Natural killer cell (primary cell): Measurements from ENCODE around the gene SUSD2. TPM values are rescaled to one million over a fixed set of nuclear protein-coding genes. Genes with fewer than 3 reads are reported as not detected.

Source experiments
- ATAC-seq, 3 donors: fragments of 150-1000 bp in 2 of 3; fragments of 200-7000 bp in 1 of 3; cut with Tn5 transposase; 1 replicate in 1 of 3; 2 replicates in 2 of 3; pipeline ENCODE4 v1.10.0; 2021; ENCODE audit warnings: mild to moderate bottlenecking in 2 of 3, moderate library complexity in 2 of 3
- DNase-seq, 2 donors: peaks; one replicate each; pipeline versions ENCODE4 v3.0.0 to v3.0.0-alpha.2; 2013 to 2021; ENCODE audit warnings: mixed read lengths in 1 of 2
- H3K27ac ChIP-seq: one replicate; pipeline ENCODE4 v1.5.1; 2013; ENCODE audit warnings: mild to moderate bottlenecking, low read length
- H3K27me3 ChIP-seq: one replicate; pipeline ENCODE4 v1.6.1; 2013; ENCODE audit warnings: low read length; ENCODE audit not compliant: control insufficient read depth, insufficient read depth
- H3K36me3 ChIP-seq: one replicate; pipeline ENCODE4 v1.6.1; 2013; ENCODE audit warnings: low read length; ENCODE audit not compliant: control insufficient read depth, insufficient read depth
- H3K4me1 ChIP-seq: one replicate; pipeline ENCODE4 v1.6.1; 2013; ENCODE audit warnings: low read length; ENCODE audit not compliant: control insufficient read depth, insufficient read depth
- H3K4me3 ChIP-seq: one replicate; pipeline ENCODE4 v1.5.1; 2013; ENCODE audit warnings: low read length
- H3K9me3 ChIP-seq: one replicate; pipeline ENCODE4 v1.6.1; 2013; ENCODE audit warnings: low read length; ENCODE audit not compliant: control insufficient read depth, insufficient read depth
- H3K27ac Mint-ChIP-seq, 2 donors: one replicate each; pipeline ENCODE4 v1.8.0; 2022; ENCODE audit warnings: mild to moderate bottlenecking in 2 of 2, mixed read lengths in 2 of 2, moderate library complexity in 1 of 2
- H3K27me3 Mint-ChIP-seq, 2 donors: one replicate each; pipeline ENCODE4 v1.8.0; 2022; ENCODE audit warnings: low read depth in 2 of 2, mixed read lengths in 2 of 2
- H3K36me3 Mint-ChIP-seq: one replicate; pipeline ENCODE4 v1.8.0; 2022; ENCODE audit warnings: mixed read lengths
- H3K4me1 Mint-ChIP-seq, 2 donors: one replicate each; pipeline ENCODE4 v1.8.0; 2022; ENCODE audit warnings: mixed read lengths in 2 of 2
- H3K4me3 Mint-ChIP-seq: one replicate; pipeline ENCODE4 v1.8.0; 2022; ENCODE audit warnings: mild to moderate bottlenecking, moderate library complexity, mixed read lengths
- H3K9me3 Mint-ChIP-seq, 2 donors: one replicate each; pipeline ENCODE4 v1.8.0; 2022; ENCODE audit warnings: mixed read lengths in 2 of 2
- CTCF ChIP-seq: fragments of 200-600 bp; IDR thresholded peaks from one replicate; pipeline ENCODE4 v1.8.0; 2022; ENCODE audit warnings: antibody characterized with exemption
- WGBS: methylation state at CpG from one replicate; pipeline ENCODE4 v1.1.7; 2013; ENCODE audit warnings: missing lambda C conversion rate; ENCODE audit not compliant: insufficient coverage; 5-methylcytosine and 5-hydroxymethylcytosine counted together
- intact Hi-C: fragments of 100-400 bp; cut with micrococcal nuclease; formaldehyde crosslinking; loops from one replicate; pipeline ENCODE4 v1.14.2; 2022
- total RNA-seq, 4 donors: library from RNA; stranded (reverse); fragments of 120-200 nt in 1 of 4; gene quantifications; one replicate each; pipeline versions ENCODE4 v1.2.3 to v1.2.4, GENCODE V29; 2013 to 2022

Gene SUSD2
- total RNA-seq, 3 donors from 2014 or later (not counting 1 experiment from before 2014, with no cell fraction given), result 0.75 to 1.7 (median 1.5) TPM

GRCh38 chr22:24161909-24162308 lies 19.4 kb upstream of the SUSD2 start:
- no peaks in the 10 kb centered on the region for H3K9me3 Mint-ChIP-seq
- H3K9me3 ChIP-seq, result no peaks in the 10 kb centered on the region
- TF ChIP-seq CTCF, result no peak
- peaks cover 33 to 68% of the 10 kb centered on the region in 2 donors for H3K4me1 Mint-ChIP-seq
- H3K4me1 ChIP-seq, result peaks cover 54% of the 10 kb centered on the region
- intact Hi-C loops, result no loop called here
- DNase-seq (no peak), ATAC-seq (no peak)
- no peaks in the 10 kb centered on the region for H3K27me3 Mint-ChIP-seq
- H3K36me3 Mint-ChIP-seq, result no peaks in the 10 kb centered on the region
- no peak overlapping the region for H3K4me3 ChIP-seq
- 93% methylated on average over 6 of the region's 6 CpGs for WGBS
- no peak overlapping the region for H3K4me3 Mint-ChIP-seq
- H3K27me3 ChIP-seq, result no peaks in the 10 kb centered on the region
- H3K36me3 ChIP-seq, result peaks cover 72% of the 10 kb centered on the region
- H3K27ac ChIP-seq, result no peak overlapping the region
- peak overlapping the region in 1 of 2 donors; percentile 47 for H3K27ac Mint-ChIP-seq

- no peaks in the 10 kb centered on the region for H3K9me3 Mint-ChIP-seq
- no peak overlapping the region for H3K27ac ChIP-seq
- no peaks in the 10 kb centered on the region for H3K27me3 Mint-ChIP-seq
- peak overlapping the region in 1 of 2 donors; percentile 47 for H3K27ac Mint-ChIP-seq
- no peak overlapping the region for H3K4me3 ChIP-seq
- H3K27me3 ChIP-seq, result no peaks in the 10 kb centered on the region
- no peaks in the 10 kb centered on the region for H3K9me3 ChIP-seq
- H3K4me1 Mint-ChIP-seq, result peaks cover 28 to 62% of the 10 kb centered on the region in 2 donors
- 94% methylated on average over 6 of the region's 6 CpGs for WGBS
- DNase-seq (no peak), ATAC-seq (no peak)
- peaks cover 77% of the 10 kb centered on the region for H3K36me3 ChIP-seq
- peaks cover 49% of the 10 kb centered on the region for H3K4me1 ChIP-seq
- intact Hi-C loops, result no loop called here
- H3K4me3 Mint-ChIP-seq, result no peak overlapping the region
- no peak for TF ChIP-seq CTCF
- peaks cover 1% of the 10 kb centered on the region for H3K36me3 Mint-ChIP-seq
Measured at GRCh38 chr22:24162436-24162835, 18.9 kb upstream of the SUSD2 start.

- ATAC-seq (no peak), DNase-seq (no peak)
- H3K4me1 Mint-ChIP-seq, result peaks cover 17 to 54% of the 10 kb centered on the region in 2 donors
- 97% methylated on average over 10 of the region's 10 CpGs for WGBS
- peaks cover 6% of the 10 kb centered on the region for H3K36me3 Mint-ChIP-seq
- no peaks in the 10 kb centered on the region for H3K9me3 Mint-ChIP-seq
- H3K9me3 ChIP-seq, result no peaks in the 10 kb centered on the region
- H3K4me3 ChIP-seq, result no peak overlapping the region
- no peaks in the 10 kb centered on the region for H3K27me3 ChIP-seq
- H3K36me3 ChIP-seq, result peaks cover 90% of the 10 kb centered on the region
- intact Hi-C loops, result no loop called here
- no peaks in the 10 kb centered on the region for H3K27me3 Mint-ChIP-seq
- no peak overlapping the region for H3K27ac ChIP-seq
- TF ChIP-seq CTCF, result no peak
- H3K4me1 ChIP-seq, result peaks cover 39% of the 10 kb centered on the region
- no peak overlapping the region for H3K4me3 Mint-ChIP-seq
- H3K27ac Mint-ChIP-seq, result no peak overlapping the region
Measured at GRCh38 chr22:24164243-24164642, 17.0 kb upstream of the SUSD2 start.

- no peak overlapping the region for H3K27ac Mint-ChIP-seq
- ATAC-seq (no peak), DNase-seq (no peak)
- no peaks in the 10 kb centered on the region for H3K27me3 Mint-ChIP-seq
- H3K36me3 ChIP-seq, result peaks cover 91% of the 10 kb centered on the region
- H3K4me3 Mint-ChIP-seq, result no peak overlapping the region
- H3K9me3 ChIP-seq, result no peaks in the 10 kb centered on the region
- H3K36me3 Mint-ChIP-seq, result peaks cover 6% of the 10 kb centered on the region
- H3K4me1 ChIP-seq, result peaks cover 39% of the 10 kb centered on the region
- no peak overlapping the region for H3K4me3 ChIP-seq
- intact Hi-C loops, result no loop called here
- no peaks in the 10 kb centered on the region for H3K9me3 Mint-ChIP-seq
- 96% methylated on average over 6 of the region's 6 CpGs for WGBS
- no peak for TF ChIP-seq CTCF
- no peak overlapping the region for H3K27ac ChIP-seq
- H3K4me1 Mint-ChIP-seq, result peaks cover 12 to 55% of the 10 kb centered on the region in 2 donors
- H3K27me3 ChIP-seq, result no peaks in the 10 kb centered on the region
Measured at GRCh38 chr22:24164940-24165339, 16.3 kb upstream of the SUSD2 start.
